ENCODE results near the gene ABCA4. TPM values are rescaled to one million over a fixed set of nuclear protein-coding genes. Genes with fewer than 3 reads are reported as not detected.

ABCA4 gene
- total RNA-seq, 1 experiment from 2014 or later, result 1.5 TPM

DNA sequence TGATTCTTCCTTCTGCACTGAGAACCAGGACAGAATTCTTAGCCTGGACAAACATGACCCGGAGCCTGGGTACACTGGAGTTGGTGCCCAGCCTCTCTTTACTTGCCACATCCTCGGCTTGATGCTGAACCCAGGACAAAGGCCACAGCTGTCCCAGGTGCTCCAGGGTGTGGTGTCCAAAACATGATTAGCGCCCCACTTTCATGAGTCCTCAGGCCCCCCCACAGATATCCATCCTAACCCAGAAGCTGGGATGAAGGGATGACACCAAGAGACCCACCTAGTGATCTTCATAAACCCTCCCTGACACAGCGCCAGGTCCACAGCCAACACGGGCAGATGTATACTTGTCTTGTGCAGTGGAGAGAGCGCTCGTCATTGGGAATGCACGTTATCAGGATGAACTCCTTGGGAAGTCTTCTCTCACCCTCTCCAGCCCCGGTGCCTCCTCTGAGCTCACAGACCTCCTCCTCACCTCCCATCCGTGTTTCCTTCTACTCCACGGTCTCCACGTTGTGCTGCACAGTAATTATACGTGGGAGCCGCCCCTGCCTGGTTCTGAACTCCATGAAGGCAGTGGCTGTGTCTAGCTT is 3.6 kb downstream of the ABCA4 start:
- ChIA-PET CTCF (no interaction called here), POLR2A (no interaction called here)
- DNase-seq (ENCODE audit: low read depth, low spot score) (no peak), ATAC-seq (no peak)
- TF ChIP-seq, protein P1, sequence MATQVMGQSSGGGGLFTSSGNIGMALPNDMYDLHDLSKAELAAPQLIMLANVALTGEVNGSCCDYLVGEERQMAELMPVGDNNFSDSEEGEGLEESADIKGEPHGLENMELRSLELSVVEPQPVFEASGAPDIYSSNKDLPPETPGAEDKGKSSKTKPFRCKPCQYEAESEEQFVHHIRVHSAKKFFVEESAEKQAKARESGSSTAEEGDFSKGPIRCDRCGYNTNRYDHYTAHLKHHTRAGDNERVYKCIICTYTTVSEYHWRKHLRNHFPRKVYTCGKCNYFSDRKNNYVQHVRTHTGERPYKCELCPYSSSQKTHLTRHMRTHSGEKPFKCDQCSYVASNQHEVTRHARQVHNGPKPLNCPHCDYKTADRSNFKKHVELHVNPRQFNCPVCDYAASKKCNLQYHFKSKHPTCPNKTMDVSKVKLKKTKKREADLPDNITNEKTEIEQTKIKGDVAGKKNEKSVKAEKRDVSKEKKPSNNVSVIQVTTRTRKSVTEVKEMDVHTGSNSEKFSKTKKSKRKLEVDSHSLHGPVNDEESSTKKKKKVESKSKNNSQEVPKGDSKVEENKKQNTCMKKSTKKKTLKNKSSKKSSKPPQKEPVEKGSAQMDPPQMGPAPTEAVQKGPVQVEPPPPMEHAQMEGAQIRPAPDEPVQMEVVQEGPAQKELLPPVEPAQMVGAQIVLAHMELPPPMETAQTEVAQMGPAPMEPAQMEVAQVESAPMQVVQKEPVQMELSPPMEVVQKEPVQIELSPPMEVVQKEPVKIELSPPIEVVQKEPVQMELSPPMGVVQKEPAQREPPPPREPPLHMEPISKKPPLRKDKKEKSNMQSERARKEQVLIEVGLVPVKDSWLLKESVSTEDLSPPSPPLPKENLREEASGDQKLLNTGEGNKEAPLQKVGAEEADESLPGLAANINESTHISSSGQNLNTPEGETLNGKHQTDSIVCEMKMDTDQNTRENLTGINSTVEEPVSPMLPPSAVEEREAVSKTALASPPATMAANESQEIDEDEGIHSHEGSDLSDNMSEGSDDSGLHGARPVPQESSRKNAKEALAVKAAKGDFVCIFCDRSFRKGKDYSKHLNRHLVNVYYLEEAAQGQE (IDR thresholded peaks at IDR 0.05; ENCODE audit: insufficient read depth in 1 of 2, low read depth in 2 of 2, low read length in 1 of 2), result no peak
- TF ChIP-seq SIN3A (IDR thresholded peaks at IDR 0.05; ENCODE audit: borderline replicate concordance, insufficient read depth, low read depth, low read length), result no peak
- H3K4me3 ChIP-seq (ENCODE audit: low read depth in 2 of 2, low read length in 2 of 2), result no peak overlapping the region
- no peaks in the 10 kb centered on the region for H3K9me3 ChIP-seq (ENCODE audit: control insufficient read depth, insufficient read depth, low read depth, low read length)
- no peaks in the 10 kb centered on the region for H3K36me3 ChIP-seq (ENCODE audit: control insufficient read depth, insufficient read depth, low read length)
- no peaks in the 10 kb centered on the region for H3K4me1 ChIP-seq (ENCODE audit: control insufficient read depth, insufficient read depth, low read length)
- H3K27me3 ChIP-seq (ENCODE audit: control insufficient read depth, insufficient read depth, low read length), result no peaks in the 10 kb centered on the region
- in situ Hi-C loops (cut with HindIII; ENCODE audit: low pct_unique_long_range_greater_than_20kb, low sequenced_read_pairs) (no loop called here), intact Hi-C loops (cut with micrococcal nuclease; ENCODE audit: unreplicated experiment) (no loop called here)
- no TSS peak for BruUV-seq (replicated peaks)
- H3K27ac ChIP-seq (ENCODE audit: low read length), result no peak overlapping the region; the same call in 1 of the 2 replicates

DNA sequence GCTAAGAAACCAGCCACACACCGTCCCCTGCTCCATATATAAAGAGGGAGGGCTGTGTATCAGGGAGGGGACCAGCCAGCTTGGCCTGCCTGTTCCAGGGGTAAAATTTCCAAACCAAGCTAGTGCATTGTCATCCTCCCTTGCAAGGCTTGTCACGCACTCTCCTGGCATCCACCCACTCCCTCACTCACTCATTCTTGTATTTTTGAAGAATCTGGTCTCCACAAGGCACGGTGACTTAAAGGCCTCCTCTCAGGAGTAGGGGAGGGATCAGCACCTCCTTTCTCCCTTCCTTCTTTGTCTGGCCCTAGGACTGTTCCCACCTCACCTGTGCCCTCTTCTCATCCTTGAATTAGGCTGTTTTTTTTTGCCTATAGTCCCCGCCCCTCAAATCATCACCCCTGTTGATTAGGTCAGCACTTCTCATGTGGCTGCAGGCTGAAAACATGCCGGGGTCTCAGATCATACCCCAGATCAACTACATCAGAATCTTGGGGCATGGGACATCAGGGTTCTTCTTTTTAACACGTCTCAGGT is 5.0 kb downstream of the ABCA4 start:
- DNase-seq (ENCODE audit: low read depth, low spot score) (no peak), ATAC-seq (no peak)
- Histone ChIP-seq H3K36me3 (ENCODE audit: control insufficient read depth, insufficient read depth, low read length) (no peaks in the 10 kb centered on the region), H3K9me3 (ENCODE audit: control insufficient read depth, insufficient read depth, low read depth, low read length) (no peaks in the 10 kb centered on the region), H3K4me3 (ENCODE audit: low read depth in 2 of 2, low read length in 2 of 2) (no peak overlapping the region), H3K27ac (ENCODE audit: low read length) (no peak overlapping the region), H3K4me1 (ENCODE audit: control insufficient read depth, insufficient read depth, low read length) (no peaks in the 10 kb centered on the region), H3K27me3 (ENCODE audit: control insufficient read depth, insufficient read depth, low read length) (no peaks in the 10 kb centered on the region)
- POLR2A ChIA-PET, result no interaction called here
- CTCF ChIA-PET, result no interaction called here
- intact Hi-C loops (cut with micrococcal nuclease; ENCODE audit: unreplicated experiment), result no loop called here
- no TSS peak for BruUV-seq (replicated peaks)
- in situ Hi-C loops (cut with HindIII; ENCODE audit: low pct_unique_long_range_greater_than_20kb, low sequenced_read_pairs), result no loop called here
- TF ChIP-seq TCF7L2 (IDR thresholded peaks at IDR 0.05; ENCODE audit: low read depth, low read length) (no peak), POLR2AphosphoS5 (IDR thresholded peaks at IDR 0.05; ENCODE audit: low read depth, low read length) (no peak), SIN3A (IDR thresholded peaks at IDR 0.05; ENCODE audit: borderline replicate concordance, insufficient read depth, low read depth, low read length) (no peak)
- TF ChIP-seq, protein P1 (IDR thresholded peaks at IDR 0.05; ENCODE audit: insufficient read depth in 1 of 2, low read depth in 2 of 2, low read length in 1 of 2), result no peak
- TF ChIP-seq, protein P2, sequence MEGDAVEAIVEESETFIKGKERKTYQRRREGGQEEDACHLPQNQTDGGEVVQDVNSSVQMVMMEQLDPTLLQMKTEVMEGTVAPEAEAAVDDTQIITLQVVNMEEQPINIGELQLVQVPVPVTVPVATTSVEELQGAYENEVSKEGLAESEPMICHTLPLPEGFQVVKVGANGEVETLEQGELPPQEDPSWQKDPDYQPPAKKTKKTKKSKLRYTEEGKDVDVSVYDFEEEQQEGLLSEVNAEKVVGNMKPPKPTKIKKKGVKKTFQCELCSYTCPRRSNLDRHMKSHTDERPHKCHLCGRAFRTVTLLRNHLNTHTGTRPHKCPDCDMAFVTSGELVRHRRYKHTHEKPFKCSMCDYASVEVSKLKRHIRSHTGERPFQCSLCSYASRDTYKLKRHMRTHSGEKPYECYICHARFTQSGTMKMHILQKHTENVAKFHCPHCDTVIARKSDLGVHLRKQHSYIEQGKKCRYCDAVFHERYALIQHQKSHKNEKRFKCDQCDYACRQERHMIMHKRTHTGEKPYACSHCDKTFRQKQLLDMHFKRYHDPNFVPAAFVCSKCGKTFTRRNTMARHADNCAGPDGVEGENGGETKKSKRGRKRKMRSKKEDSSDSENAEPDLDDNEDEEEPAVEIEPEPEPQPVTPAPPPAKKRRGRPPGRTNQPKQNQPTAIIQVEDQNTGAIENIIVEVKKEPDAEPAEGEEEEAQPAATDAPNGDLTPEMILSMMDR (IDR thresholded peaks at IDR 0.05), result no peak

Measured in Panc1 (cell line).